ENCODE results near the gene NASP. TPM values are rescaled to one million over a fixed set of nuclear protein-coding genes. Genes with fewer than 3 reads are reported as not detected.
"Not testable (repeated sequence)": the region's sequence is repeated elsewhere in the genome, so short reads cannot be mapped to it uniquely, and the experiment has no call there.

Gene NASP
- total RNA-seq, 1 experiment from 2014 or later = 514 TPM

- Histone ChIP-seq H3K4me1 (ENCODE audit: insufficient read depth, low read length) (no peaks in the 10 kb centered on the region), H3K18ac (ENCODE audit: insufficient read length, low read depth, low read length) (no peak overlapping the region), H3K27me3 (ENCODE audit: insufficient read depth, low read length) (no peaks in the 10 kb centered on the region), H4K20me1 (ENCODE audit: control insufficient read depth, insufficient read depth, insufficient read length) (no peaks in the 10 kb centered on the region), H3K23ac (ENCODE audit: insufficient read length, low read depth, low read length) (no peak overlapping the region), H3K9me3 (ENCODE audit: control insufficient read depth, low read depth, low read length) (no peaks in the 10 kb centered on the region), H3K4ac (ENCODE audit: low read depth, low read length) (no peak overlapping the region), H3K9ac (ENCODE audit: extremely low read depth, insufficient read length, low read length) (no peak overlapping the region), H4K91ac (ENCODE audit: insufficient read length, low read depth, low read length) (no peak overlapping the region), H3K56ac (ENCODE audit: insufficient read length, low read depth, low read length) (no peak overlapping the region), H4K8ac (replicated peaks; ENCODE audit: insufficient read length, low read depth, low read length) (no peak overlapping the region), H2BK120ac (ENCODE audit: low read depth, low read length, poor library complexity, severe bottlenecking) (no peak overlapping the region), H3K27ac (ENCODE audit: insufficient read length, low read depth, low read length) (no peak overlapping the region), H2AK5ac (ENCODE audit: insufficient read length, low read length) (no peak overlapping the region), H3K23me2 (ENCODE audit: insufficient read length, low read depth, low read length, poor library complexity, severe bottlenecking) (no peaks in the 10 kb centered on the region), H2BK5ac (ENCODE audit: insufficient read length, low read length) (no peak overlapping the region), H3K4me2 (ENCODE audit: insufficient read depth, insufficient read length, low read length) (no peak overlapping the region), H2BK15ac (ENCODE audit: low read depth, low read length) (no peak overlapping the region), H2BK20ac (ENCODE audit: low read depth, low read length, poor library complexity, severe bottlenecking) (no peak overlapping the region), H4K5ac (ENCODE audit: insufficient read length, low read depth, low read length) (no peak overlapping the region), H3K79me1 (ENCODE audit: insufficient read depth, low read depth, low read length, poor library complexity, severe bottlenecking) (peaks cover 16% of the 10 kb centered on the region), H3K79me2 (ENCODE audit: insufficient read depth, low read length) (peaks cover 57% of the 10 kb centered on the region), H2AFZ (ENCODE audit: low read length) (no peak overlapping the region), H3K14ac (ENCODE audit: insufficient read depth, low read length) (no peak overlapping the region), H2BK12ac (ENCODE audit: insufficient read length, low read depth, low read length) (no peak overlapping the region), H3T11ph (ENCODE audit: low read length) (no peak overlapping the region)
- H3K4me1 Mint-ChIP-seq = peaks cover 12 to 25% of the 10 kb centered on the region in 2 experiments
- peak overlapping the region in 1 of 3 experiments; percentile 74; a peak in 1 of 7 replicates for H3K27ac Mint-ChIP-seq
- H3K4me3 Mint-ChIP-seq = peak overlapping the region in 1 of 2 experiments; percentile 47; a peak in 2 of 5 replicates
- TF ChIP-seq CTCF (conservative IDR thresholded peaks at IDR 0.05) = no peak
- peaks cover 39 to 81% (median 77%) of the 10 kb centered on the region in 3 experiments for H3K36me3 Mint-ChIP-seq (ENCODE audit: insufficient read depth in 1 of 3, low read depth in 3 of 3)
- no peaks in the 10 kb centered on the region for H3K27me3 Mint-ChIP-seq (ENCODE audit: low read depth)
- no CpG with 5 or more reads among the region's 4 CpGs for WGBS (ENCODE audit: extremely low coverage, insufficient read length, low lambda C conversion rate)
- no peaks in the 10 kb centered on the region for H3K9me3 Mint-ChIP-seq
- no peak for DNase-seq
Observed at GRCh38 chr1:45594412-45594811, 10.6 kb downstream of the NASP start.

- H2BK5ac ChIP-seq (ENCODE audit: insufficient read length, low read length); H2BK12ac ChIP-seq (ENCODE audit: insufficient read length, low read depth, low read length); H2AK5ac ChIP-seq (ENCODE audit: insufficient read length, low read length); H3K9me3 Mint-ChIP-seq; H3K18ac ChIP-seq (ENCODE audit: insufficient read length, low read depth, low read length); H2BK20ac ChIP-seq (ENCODE audit: low read depth, low read length, poor library complexity, severe bottlenecking); H3K23ac ChIP-seq (ENCODE audit: insufficient read length, low read depth, low read length); H2BK15ac ChIP-seq (ENCODE audit: low read depth, low read length); H3K9me3 ChIP-seq (ENCODE audit: control insufficient read depth, low read depth, low read length); H3K27ac ChIP-seq (ENCODE audit: insufficient read length, low read depth, low read length); H4K8ac ChIP-seq (replicated peaks; ENCODE audit: insufficient read length, low read depth, low read length); H3K23me2 ChIP-seq (ENCODE audit: insufficient read length, low read depth, low read length, poor library complexity, severe bottlenecking); H3K27me3 ChIP-seq (ENCODE audit: insufficient read depth, low read length); H3K4me1 ChIP-seq (ENCODE audit: insufficient read depth, low read length); DNase-seq; H3K4me2 ChIP-seq (ENCODE audit: insufficient read depth, insufficient read length, low read length); H2AFZ ChIP-seq (ENCODE audit: low read length); H2BK120ac ChIP-seq (ENCODE audit: low read depth, low read length, poor library complexity, severe bottlenecking); H3K27me3 Mint-ChIP-seq (ENCODE audit: low read depth); H3K79me1 ChIP-seq (ENCODE audit: insufficient read depth, low read depth, low read length, poor library complexity, severe bottlenecking); H4K91ac ChIP-seq (ENCODE audit: insufficient read length, low read depth, low read length); H3K9ac ChIP-seq (ENCODE audit: extremely low read depth, insufficient read length, low read length); H3K14ac ChIP-seq (ENCODE audit: insufficient read depth, low read length); H4K20me1 ChIP-seq (ENCODE audit: control insufficient read depth, insufficient read depth, insufficient read length); H3K4me3 Mint-ChIP-seq; H4K5ac ChIP-seq (ENCODE audit: insufficient read length, low read depth, low read length); H3K56ac ChIP-seq (ENCODE audit: insufficient read length, low read depth, low read length); H3T11ph ChIP-seq (ENCODE audit: low read length); H3K4ac ChIP-seq (ENCODE audit: low read depth, low read length): not testable (repeated sequence)
- Mint-ChIP-seq H3K36me3 (ENCODE audit: insufficient read depth in 1 of 3, low read depth in 3 of 3) (peaks cover 34 to 90% (median 83%) of the 10 kb centered on the region in 3 experiments), H3K4me1 (peaks cover 30 to 46% of the 10 kb centered on the region in 2 experiments), H3K27ac (peak overlapping the region in 1 of 3 experiments; percentile 6; a peak in 1 of 7 replicates)
- no CpG with 5 or more reads among the region's 8 CpGs for WGBS (ENCODE audit: extremely low coverage, insufficient read length, low lambda C conversion rate)
- H3K79me2 ChIP-seq (ENCODE audit: insufficient read depth, low read length) = peaks cover 46% of the 10 kb centered on the region; the same call in 1 of the 2 replicates
Observed at GRCh38 chr1:45596765-45597164, 12.9 kb downstream of the NASP start.

All from H9 (cell line).